Measurements from ENCODE around the gene SERPIND1.

DNA sequence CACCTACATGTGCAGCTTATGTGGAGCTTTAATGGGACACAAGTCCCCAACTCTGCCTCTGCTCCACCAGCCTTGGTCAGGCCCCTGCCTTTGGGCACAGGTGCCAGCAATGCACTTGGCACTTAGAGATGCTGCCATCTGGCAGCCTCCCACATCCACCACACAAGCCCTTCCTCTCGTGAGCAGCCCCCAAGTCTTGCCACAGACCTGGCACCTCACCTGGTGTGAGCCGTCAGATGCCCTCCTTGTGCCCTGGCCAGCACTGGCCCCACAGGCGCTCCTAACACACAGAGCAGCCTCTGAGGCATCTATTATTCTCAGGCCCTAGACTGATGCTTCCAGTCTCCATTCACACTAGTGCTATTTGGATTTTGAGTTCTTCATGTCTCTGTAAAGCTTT is 24.5 kb upstream of the SERPIND1 start:
- TF ChIP-seq, protein P1, sequence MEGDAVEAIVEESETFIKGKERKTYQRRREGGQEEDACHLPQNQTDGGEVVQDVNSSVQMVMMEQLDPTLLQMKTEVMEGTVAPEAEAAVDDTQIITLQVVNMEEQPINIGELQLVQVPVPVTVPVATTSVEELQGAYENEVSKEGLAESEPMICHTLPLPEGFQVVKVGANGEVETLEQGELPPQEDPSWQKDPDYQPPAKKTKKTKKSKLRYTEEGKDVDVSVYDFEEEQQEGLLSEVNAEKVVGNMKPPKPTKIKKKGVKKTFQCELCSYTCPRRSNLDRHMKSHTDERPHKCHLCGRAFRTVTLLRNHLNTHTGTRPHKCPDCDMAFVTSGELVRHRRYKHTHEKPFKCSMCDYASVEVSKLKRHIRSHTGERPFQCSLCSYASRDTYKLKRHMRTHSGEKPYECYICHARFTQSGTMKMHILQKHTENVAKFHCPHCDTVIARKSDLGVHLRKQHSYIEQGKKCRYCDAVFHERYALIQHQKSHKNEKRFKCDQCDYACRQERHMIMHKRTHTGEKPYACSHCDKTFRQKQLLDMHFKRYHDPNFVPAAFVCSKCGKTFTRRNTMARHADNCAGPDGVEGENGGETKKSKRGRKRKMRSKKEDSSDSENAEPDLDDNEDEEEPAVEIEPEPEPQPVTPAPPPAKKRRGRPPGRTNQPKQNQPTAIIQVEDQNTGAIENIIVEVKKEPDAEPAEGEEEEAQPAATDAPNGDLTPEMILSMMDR (IDR thresholded peaks at IDR 0.05) = no peak
- no peak for TF ChIP-seq POLR2A (IDR thresholded peaks at IDR 0.05)

Data from Peyer's patch (tissue), 4 donors.